Measurements from ENCODE around the gene TRABD2A.
"Not testable (repeated sequence)": the region's sequence is repeated elsewhere in the genome, so short reads cannot be mapped to it uniquely, and the experiment has no call there.

TRABD2A gene

GRCh38 chr2:84782717-84783442 lies 98.0 kb downstream of the TRABD2A start:
- H3K4me1 ChIP-seq (ENCODE audit: control insufficient read depth in 1 of 2, insufficient read depth in 2 of 2, low read length in 2 of 2), result no peaks in the 10 kb centered on the region
- H3K9me3 ChIP-seq (ENCODE audit: control insufficient read depth in 1 of 2, low read length in 2 of 2), result no peaks in the 10 kb centered on the region
- no peaks in the 10 kb centered on the region for H3K36me3 ChIP-seq (ENCODE audit: control insufficient read depth in 1 of 2, insufficient read depth in 2 of 2, low read length in 2 of 2)
- H3K4me3 ChIP-seq (ENCODE audit: low read depth in 1 of 2, low read length in 2 of 2), result no peak overlapping the region
- H3K27ac ChIP-seq (ENCODE audit: low read length), result no peak overlapping the region
- H3K27me3 ChIP-seq (ENCODE audit: low read depth, low read length), result no peaks in the 10 kb centered on the region

- Histone ChIP-seq H3K9me3 (ENCODE audit: control insufficient read depth in 1 of 2, low read length in 2 of 2) (no peaks in the 10 kb centered on the region), H3K4me1 (ENCODE audit: control insufficient read depth in 1 of 2, insufficient read depth in 2 of 2, low read length in 2 of 2) (no peaks in the 10 kb centered on the region), H3K36me3 (ENCODE audit: control insufficient read depth in 1 of 2, insufficient read depth in 2 of 2, low read length in 2 of 2) (no peaks in the 10 kb centered on the region), H3K4me3 (ENCODE audit: low read depth in 1 of 2, low read length in 2 of 2) (no peak overlapping the region), H3K27ac (ENCODE audit: low read length) (no peak overlapping the region), H3K27me3 (ENCODE audit: low read depth, low read length) (no peaks in the 10 kb centered on the region)
Observed at GRCh38 chr2:84781942-84782716, 98.8 kb downstream of the TRABD2A start.

GRCh38 chr2:84779781-84780180 lies 101.1 kb downstream of the TRABD2A start:
- peaks cover 0 to 7% of the 10 kb centered on the region in 2 donors for H3K9me3 ChIP-seq (ENCODE audit: control insufficient read depth in 1 of 2, low read length in 2 of 2)
- H3K36me3 ChIP-seq (ENCODE audit: control insufficient read depth in 1 of 2, insufficient read depth in 2 of 2, low read length in 2 of 2), result no peaks in the 10 kb centered on the region
- H3K27me3 ChIP-seq (ENCODE audit: low read depth, low read length), result no peaks in the 10 kb centered on the region
- no peak overlapping the region for H3K27ac ChIP-seq (ENCODE audit: low read length)
- H3K4me3 ChIP-seq (ENCODE audit: low read depth in 1 of 2, low read length in 2 of 2), result no peak overlapping the region
- H3K4me1 ChIP-seq (ENCODE audit: control insufficient read depth in 1 of 2, insufficient read depth in 2 of 2, low read length in 2 of 2), result no peaks in the 10 kb centered on the region

GRCh38 chr2:84778911-84779690 lies 101.8 kb downstream of the TRABD2A start:
- no peak overlapping the region for H3K27ac ChIP-seq (ENCODE audit: low read length)

GRCh38 chr2:84776011-84776410 lies 104.9 kb downstream of the TRABD2A start:
- no peaks in the 10 kb centered on the region for H3K27me3 ChIP-seq (ENCODE audit: low read depth, low read length)
- peaks cover 8 to 19% of the 10 kb centered on the region in 2 donors for H3K9me3 ChIP-seq (ENCODE audit: control insufficient read depth in 1 of 2, low read length in 2 of 2)
- no peak overlapping the region for H3K27ac ChIP-seq (ENCODE audit: low read length)
- H3K4me3 ChIP-seq (ENCODE audit: low read depth in 1 of 2, low read length in 2 of 2), result no peak overlapping the region
- H3K36me3 ChIP-seq (ENCODE audit: control insufficient read depth in 1 of 2, insufficient read depth in 2 of 2, low read length in 2 of 2), result no peaks in the 10 kb centered on the region
- no peaks in the 10 kb centered on the region for H3K4me1 ChIP-seq (ENCODE audit: control insufficient read depth in 1 of 2, insufficient read depth in 2 of 2, low read length in 2 of 2)

More at GRCh38 chr2:84778911-84779690, 101.8 kb downstream of the TRABD2A start:
- no peaks in the 10 kb centered on the region for H3K36me3 ChIP-seq (ENCODE audit: control insufficient read depth in 1 of 2, insufficient read depth in 2 of 2, low read length in 2 of 2)
- H3K4me3 ChIP-seq (ENCODE audit: low read depth in 1 of 2, low read length in 2 of 2), result no peak overlapping the region
- H3K27me3 ChIP-seq (ENCODE audit: low read depth, low read length), result no peaks in the 10 kb centered on the region
- H3K4me1 ChIP-seq (ENCODE audit: control insufficient read depth in 1 of 2, insufficient read depth in 2 of 2, low read length in 2 of 2), result no peaks in the 10 kb centered on the region
- H3K9me3 ChIP-seq (ENCODE audit: control insufficient read depth in 1 of 2, low read length in 2 of 2), result peaks cover 0 to 12% of the 10 kb centered on the region in 2 donors

GRCh38 chr2:84773562-84773961 lies 107.3 kb downstream of the TRABD2A start:
- not testable (repeated sequence) for H3K27me3 ChIP-seq (ENCODE audit: low read depth, low read length); H3K36me3 ChIP-seq (ENCODE audit: control insufficient read depth in 1 of 2, insufficient read depth in 2 of 2, low read length in 2 of 2); H3K4me3 ChIP-seq (ENCODE audit: low read depth in 1 of 2, low read length in 2 of 2); H3K27ac ChIP-seq (ENCODE audit: low read length); H3K4me1 ChIP-seq (ENCODE audit: control insufficient read depth in 1 of 2, insufficient read depth in 2 of 2, low read length in 2 of 2)
- peaks cover 8 to 25% of the 10 kb centered on the region in 2 donors for H3K9me3 ChIP-seq (ENCODE audit: control insufficient read depth in 1 of 2, low read length in 2 of 2)
